AG10803 (cell line): ENCODE results near the gene ATXN7L2.

ENCODE experiments used
- DNase-seq: peaks from one replicate; pipeline ENCODE4 v3.0.0; 2010; ENCODE audit warnings: low read depth
- H3K4me3 ChIP-seq: 2 replicates; pipeline ENCODE4 v1.5.1; 2011; ENCODE audit warnings: mild to moderate bottlenecking, low read length, control low read depth
- TF ChIP-seq, protein P1 (sequence below): conservative IDR thresholded peaks from 2 replicates; pipeline ENCODE4 v1.5.1; 2011; ENCODE audit warnings: mild to moderate bottlenecking, low read length, control low read depth, inconsistent platforms

The ATXN7L2 gene

DNA sequence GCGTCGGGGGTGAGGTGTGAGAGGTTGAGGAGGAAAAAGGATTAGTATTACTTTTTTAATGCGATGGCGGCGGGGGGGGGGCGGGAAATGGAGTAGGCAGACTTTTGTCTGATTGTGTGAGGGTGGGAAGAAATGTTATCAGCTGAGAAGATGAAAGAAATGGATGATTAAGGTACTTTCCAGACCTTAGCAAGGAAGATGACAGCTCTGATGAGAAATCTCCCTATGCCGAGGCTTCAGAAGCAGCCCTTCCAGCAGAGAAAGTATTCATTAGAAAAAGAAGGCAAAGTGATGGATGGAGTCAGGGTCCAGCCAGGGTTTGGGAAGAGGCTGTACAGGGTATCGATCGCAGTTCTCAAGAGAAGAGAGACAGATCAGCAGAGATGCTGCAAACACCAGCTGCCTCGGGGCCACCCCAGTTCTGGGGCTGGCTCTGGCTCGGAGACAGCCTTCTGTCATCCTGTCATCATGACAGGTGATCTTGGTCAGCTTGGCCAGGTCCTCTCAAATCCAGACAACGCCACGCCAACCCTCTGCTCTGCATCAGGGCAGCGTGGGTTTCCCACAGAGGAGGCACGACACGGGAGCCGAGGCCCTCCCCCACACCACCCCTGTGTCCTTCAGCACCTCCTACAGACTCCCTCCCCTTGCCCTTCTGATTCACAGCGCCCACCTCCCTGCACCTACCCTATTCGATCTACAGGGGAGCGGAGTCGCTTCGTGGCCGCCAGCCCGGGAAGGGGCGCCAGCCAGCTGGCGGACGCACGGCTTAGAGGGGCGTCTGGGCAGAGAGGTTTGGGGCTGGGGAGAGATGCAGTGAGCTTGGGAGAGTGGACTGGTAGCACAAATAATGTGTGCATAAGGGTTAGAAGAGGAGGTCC is 674 bp upstream of the ATXN7L2 start:
- H3K4me3 ChIP-seq, result peak overlapping the region; percentile 65
- DNase-seq, result no peak
- TF ChIP-seq, protein P1, sequence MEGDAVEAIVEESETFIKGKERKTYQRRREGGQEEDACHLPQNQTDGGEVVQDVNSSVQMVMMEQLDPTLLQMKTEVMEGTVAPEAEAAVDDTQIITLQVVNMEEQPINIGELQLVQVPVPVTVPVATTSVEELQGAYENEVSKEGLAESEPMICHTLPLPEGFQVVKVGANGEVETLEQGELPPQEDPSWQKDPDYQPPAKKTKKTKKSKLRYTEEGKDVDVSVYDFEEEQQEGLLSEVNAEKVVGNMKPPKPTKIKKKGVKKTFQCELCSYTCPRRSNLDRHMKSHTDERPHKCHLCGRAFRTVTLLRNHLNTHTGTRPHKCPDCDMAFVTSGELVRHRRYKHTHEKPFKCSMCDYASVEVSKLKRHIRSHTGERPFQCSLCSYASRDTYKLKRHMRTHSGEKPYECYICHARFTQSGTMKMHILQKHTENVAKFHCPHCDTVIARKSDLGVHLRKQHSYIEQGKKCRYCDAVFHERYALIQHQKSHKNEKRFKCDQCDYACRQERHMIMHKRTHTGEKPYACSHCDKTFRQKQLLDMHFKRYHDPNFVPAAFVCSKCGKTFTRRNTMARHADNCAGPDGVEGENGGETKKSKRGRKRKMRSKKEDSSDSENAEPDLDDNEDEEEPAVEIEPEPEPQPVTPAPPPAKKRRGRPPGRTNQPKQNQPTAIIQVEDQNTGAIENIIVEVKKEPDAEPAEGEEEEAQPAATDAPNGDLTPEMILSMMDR, result no peak

DNA sequence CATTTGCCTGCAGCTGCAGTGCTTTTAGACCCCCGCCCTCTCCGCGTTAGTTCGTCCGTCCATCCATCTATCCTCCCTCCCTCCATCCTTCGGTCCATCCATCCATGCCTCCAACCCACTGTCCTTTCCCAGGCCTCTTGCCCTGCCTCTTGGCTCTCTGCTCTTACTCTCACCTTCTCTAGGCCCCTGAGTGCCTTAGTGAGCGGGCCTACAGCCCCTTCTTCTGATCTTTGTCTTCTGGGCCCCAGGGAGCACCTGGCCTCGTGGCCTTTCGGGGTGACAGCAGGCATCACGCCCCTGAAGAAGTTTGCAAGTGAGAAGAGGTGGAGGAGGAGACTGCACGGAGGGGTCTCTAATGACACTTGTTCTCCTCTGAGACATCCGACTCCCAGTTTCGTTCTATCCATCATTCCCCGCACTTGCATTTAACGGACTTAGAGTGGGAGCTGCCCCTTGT is 842 bp downstream of the ATXN7L2 start:
- no peak for DNase-seq
- peak overlapping the region; percentile 91 for H3K4me3 ChIP-seq
- TF ChIP-seq, protein P1, result no peak

DNA sequence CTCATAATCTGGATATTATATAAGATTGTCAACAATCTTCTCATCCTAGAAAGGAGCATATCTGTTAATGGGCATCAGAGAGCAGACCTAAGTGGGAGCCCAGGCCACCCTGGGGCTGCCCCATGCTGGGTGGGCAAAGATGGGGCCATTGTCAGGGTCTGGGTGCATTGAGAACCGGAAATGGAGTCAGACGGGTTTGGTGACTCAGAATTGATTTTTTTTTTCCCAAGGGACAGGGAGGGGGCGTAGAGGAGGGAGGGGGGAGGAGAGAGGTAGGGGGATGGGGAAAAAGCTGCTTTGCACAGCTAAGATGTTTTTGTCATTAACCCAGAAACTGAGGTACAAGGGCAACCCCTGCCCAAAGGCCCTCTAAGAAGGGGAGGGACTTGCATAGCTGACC is 1.3 kb downstream of the ATXN7L2 start:
- H3K4me3 ChIP-seq, result peak overlapping the region; percentile 91
- TF ChIP-seq, protein P1, result no peak
- no peak for DNase-seq

DNA sequence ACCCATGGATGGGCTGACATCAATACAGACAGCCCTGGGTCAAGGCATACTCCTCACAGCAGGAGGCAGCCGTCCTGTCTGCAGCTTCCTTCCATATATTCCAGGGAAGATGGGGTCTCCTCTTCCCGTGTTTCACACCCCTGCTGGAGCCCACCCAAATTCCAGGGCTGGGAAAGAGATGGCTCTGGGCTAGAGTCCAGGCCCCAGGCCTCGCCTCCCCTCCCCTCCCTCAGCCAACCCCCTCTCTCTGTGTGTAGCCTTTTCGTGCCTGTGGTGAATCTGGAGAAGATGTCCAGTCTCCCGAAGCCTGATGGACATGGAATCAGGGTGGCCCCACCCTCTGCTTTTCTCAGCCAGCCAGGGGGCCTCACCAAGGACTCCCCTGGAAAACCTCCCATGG is 3.6 kb downstream of the ATXN7L2 start:
- no peak for DNase-seq
- H3K4me3 ChIP-seq, result no peak overlapping the region
- TF ChIP-seq, protein P1, result no peak

DNA sequence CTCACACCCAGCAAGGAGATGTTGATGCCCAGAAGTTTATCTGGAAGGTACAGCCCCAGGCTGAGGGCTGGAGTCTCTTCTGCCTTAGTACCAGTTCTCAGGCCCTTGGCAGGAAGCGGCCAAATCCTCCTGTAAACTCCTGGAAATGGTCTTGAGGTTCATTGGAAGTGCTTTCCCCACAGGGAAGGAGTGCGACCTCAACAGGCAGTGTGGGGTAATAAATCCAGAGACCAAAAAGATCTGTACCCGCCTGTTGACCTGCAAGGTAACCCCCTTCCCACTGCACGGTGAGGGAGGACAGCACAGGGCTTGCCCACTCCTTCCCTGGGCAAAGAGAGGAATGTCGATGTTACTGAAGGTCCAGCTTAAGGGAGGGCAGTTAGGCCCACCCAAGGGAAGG is 4.5 kb downstream of the ATXN7L2 start:
- DNase-seq, result no peak
- TF ChIP-seq, protein P1, result peak; percentile 20; the same call in 1 of the 2 replicates

DNA sequence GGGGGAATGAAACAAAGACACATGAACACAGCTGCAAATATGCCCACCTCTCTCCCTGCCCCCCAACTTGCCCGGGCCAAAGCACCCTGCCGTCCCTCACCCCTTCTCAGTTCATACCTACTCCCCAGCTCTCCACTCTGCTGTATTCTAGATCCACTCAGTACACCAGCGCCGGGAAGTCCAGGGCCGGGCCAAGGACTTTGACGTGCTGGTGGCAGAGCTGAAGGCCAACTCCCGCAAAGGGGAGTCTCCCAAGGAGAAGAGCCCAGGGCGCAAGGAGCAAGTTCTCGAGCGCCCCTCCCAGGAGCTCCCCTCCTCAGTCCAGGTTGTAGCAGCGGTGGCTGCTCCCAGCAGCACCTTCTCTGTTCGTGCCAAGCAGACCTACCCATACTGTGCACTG is 5.0 kb downstream of the ATXN7L2 start:
- TF ChIP-seq, protein P1, result no peak
- DNase-seq, result no peak
- no peak overlapping the region for H3K4me3 ChIP-seq

More for the DNA sequence above, 4.5 kb downstream of the ATXN7L2 start:
- H3K4me3 ChIP-seq, result no peak overlapping the region
